Muscle layer of duodenum (tissue), 2 donors: ENCODE results near the gene CDHR4.

Experiments
- H3K27ac ChIP-seq: one replicate; pipeline ENCODE4 v1.7.0; 2013; ENCODE audit warnings: mild to moderate bottlenecking, low read length
- H3K27me3 ChIP-seq: one replicate; pipeline ENCODE4 v1.7.0; 2013; ENCODE audit warnings: low read depth, mild to moderate bottlenecking, control low read depth, low read length
- H3K36me3 ChIP-seq, 2 donors: one replicate each; pipeline ENCODE4 v1.7.0; 2013; ENCODE audit warnings: low read length in 2 of 2, control low read depth in 1 of 2, mild to moderate bottlenecking in 1 of 2; ENCODE audit not compliant: insufficient read depth in 2 of 2, control insufficient read depth in 1 of 2
- H3K4me1 ChIP-seq, 2 donors: one replicate each; pipeline ENCODE4 v1.7.0; 2013; ENCODE audit warnings: low read length in 2 of 2, mild to moderate bottlenecking in 2 of 2, control low read depth in 1 of 2, moderate library complexity in 1 of 2; ENCODE audit not compliant: insufficient read depth in 2 of 2, control insufficient read depth in 1 of 2
- H3K4me3 ChIP-seq, 2 donors: one replicate each; pipeline ENCODE4 v1.7.0; 2013; ENCODE audit warnings: low read length in 2 of 2, low read depth in 1 of 2, mild to moderate bottlenecking in 1 of 2
- H3K9me3 ChIP-seq, 2 donors: one replicate each; pipeline ENCODE4 v1.7.0; 2013; ENCODE audit warnings: low read length in 2 of 2, control low read depth in 1 of 2, mild to moderate bottlenecking in 1 of 2; ENCODE audit not compliant: control insufficient read depth in 1 of 2
- donor health status: healthy.

The CDHR4 gene

GRCh38 chr3:49775538-49775937 lies 24.1 kb downstream of the CDHR4 start:
- no peak overlapping the region for H3K4me3 ChIP-seq
- H3K9me3 ChIP-seq: no peaks in the 10 kb centered on the region
- no peaks in the 10 kb centered on the region for H3K27me3 ChIP-seq
- H3K27ac ChIP-seq: peak overlapping the region; percentile 9
- H3K4me1 ChIP-seq: peaks cover 6 to 17% of the 10 kb centered on the region in 2 donors
- peaks cover 0 to 6% of the 10 kb centered on the region in 2 donors for H3K36me3 ChIP-seq

DNA sequence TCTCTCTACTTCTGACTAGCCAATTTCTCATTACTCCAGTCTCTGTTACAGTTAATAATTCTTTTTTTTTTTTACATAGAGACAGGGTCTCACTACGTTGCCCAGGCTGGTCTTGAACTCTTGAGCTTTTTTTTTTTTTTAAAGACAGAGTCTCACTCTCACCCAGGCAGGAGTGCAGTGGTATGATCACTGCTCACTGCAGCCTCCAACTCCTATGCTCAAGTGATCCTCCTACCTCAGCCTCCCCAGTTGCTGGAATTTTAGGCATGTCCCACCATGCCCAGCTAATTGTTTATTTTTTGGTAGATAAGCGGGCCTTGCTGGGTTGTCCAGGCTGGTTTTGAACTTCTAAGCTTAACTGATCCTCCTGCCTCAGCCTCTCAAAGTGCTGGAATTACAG lies 27.0 kb downstream of the CDHR4 start:
- Histone ChIP-seq H3K27me3 (no peaks in the 10 kb centered on the region), H3K4me3 (no peak overlapping the region), H3K9me3 (no peaks in the 10 kb centered on the region), H3K27ac (no peak overlapping the region), H3K36me3 (peaks cover 3 to 6% of the 10 kb centered on the region in 2 donors), H3K4me1 (peaks cover 4 to 13% of the 10 kb centered on the region in 2 donors)

DNA sequence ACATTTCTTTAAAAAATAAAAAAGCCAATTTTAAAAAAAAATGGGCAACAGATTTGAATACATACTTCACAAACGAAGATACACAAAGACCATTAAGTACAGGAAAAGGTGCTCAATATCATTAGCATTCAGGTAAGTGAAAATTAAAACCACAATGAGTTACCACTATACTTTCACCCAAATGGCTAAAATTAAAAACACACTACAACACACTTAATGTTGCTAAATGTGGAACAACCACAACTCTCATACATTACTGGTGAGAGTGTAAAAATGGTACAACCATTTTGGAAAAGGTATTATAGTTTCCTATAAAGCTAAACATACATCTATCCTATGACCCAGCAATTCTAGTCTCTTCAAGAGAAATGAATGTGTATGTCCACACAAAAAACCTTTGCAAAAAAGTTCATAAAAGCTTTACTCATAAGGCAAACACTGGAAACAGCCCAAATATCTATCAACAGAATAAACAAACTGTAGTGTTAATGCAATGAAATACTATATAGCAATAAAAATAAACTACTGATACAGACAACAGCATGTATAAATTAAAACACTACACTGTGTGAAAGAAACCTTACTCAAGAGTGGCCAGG lies 28.2 kb downstream of the CDHR4 start:
- H3K27me3 ChIP-seq: no peaks in the 10 kb centered on the region
- peaks cover 4 to 13% of the 10 kb centered on the region in 2 donors for H3K4me1 ChIP-seq
- H3K36me3 ChIP-seq: peaks cover 0 to 3% of the 10 kb centered on the region in 2 donors
- no peak overlapping the region for H3K27ac ChIP-seq
- no peak overlapping the region for H3K4me3 ChIP-seq
- H3K9me3 ChIP-seq: no peaks in the 10 kb centered on the region

DNA sequence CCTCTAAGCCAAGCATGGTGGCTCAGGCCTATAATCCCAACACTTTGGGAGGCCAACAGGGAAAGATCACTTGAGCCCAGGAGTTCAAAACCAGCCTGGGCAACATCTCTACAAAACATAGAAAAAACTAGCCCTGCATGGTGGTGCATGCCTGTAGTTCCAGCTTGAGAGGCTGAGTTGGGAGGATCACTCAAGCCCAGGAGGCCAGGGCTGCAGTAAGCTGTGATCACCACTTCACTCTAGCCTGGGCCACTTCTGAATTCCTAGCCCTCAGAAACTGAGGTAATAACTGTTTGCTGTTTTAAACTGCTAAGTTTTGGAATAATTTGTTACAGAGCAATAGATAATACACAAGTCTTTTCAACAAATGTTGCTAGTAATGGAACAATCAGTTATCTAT lies 29.7 kb downstream of the CDHR4 start:
- Histone ChIP-seq H3K4me1 (peaks cover 0 to 4% of the 10 kb centered on the region in 2 donors), H3K27ac (no peak overlapping the region), H3K36me3 (peaks cover 0 to 3% of the 10 kb centered on the region in 2 donors), H3K4me3 (no peak overlapping the region), H3K9me3 (no peaks in the 10 kb centered on the region), H3K27me3 (no peaks in the 10 kb centered on the region)

DNA sequence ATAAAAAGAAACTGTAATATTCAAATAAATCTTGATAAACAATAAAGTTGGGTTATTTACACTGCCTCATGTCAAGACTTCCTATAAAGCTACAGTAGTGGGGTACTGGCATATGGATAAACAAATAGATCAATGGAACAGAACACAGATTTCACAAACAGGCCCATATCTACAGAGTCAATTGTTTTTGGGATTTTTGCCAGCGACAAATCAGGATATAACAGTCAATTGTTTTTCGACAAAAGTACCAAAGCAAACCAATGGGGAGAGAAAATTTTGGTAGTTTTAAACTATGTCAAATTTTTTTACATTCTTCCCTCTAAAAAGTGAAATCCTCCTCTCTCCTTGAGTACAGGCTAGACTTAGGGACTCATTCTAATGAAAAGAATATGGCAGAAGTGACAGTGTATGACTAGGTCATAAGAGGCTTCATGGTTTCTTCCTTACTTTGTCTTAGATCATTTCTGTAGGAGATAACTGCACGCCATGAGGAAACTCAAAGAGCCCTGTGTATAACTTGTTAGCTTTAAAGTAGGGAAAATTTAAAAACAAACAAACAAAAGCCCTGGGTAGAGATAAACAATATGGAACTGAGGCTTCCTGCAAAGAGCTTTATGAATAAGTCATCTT lies 30.3 kb downstream of the CDHR4 start:
- Histone ChIP-seq H3K4me3 (no peak overlapping the region), H3K9me3 (no peaks in the 10 kb centered on the region), H3K4me1 (no peaks in the 10 kb centered on the region), H3K27me3 (no peaks in the 10 kb centered on the region), H3K36me3 (peaks cover 0 to 3% of the 10 kb centered on the region in 2 donors), H3K27ac (no peak overlapping the region)

DNA sequence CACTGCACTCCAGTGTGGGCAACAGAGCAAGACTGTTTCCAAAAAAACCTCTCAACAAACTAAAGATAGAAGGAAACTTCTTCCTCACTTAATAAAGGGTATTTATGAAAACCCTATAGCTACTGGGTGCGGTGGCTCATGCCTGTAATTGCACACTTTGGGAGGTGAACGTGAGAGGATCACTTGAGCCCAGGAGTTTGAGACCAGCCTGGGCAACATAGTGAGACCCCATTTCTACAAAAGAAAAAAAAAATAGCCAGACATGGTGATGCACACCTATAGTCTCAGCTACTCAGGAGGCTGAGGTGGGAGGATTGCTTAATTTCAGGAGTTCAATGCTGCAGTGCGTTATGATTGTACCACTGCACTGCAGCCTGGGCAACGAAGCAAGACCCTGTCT lies 35.7 kb downstream of the CDHR4 start:
- Histone ChIP-seq H3K9me3 (no peaks in the 10 kb centered on the region), H3K36me3 (peaks cover 0 to 3% of the 10 kb centered on the region in 2 donors), H3K4me1 (no peaks in the 10 kb centered on the region), H3K27me3 (no peaks in the 10 kb centered on the region), H3K4me3 (no peak overlapping the region), H3K27ac (no peak overlapping the region)

GRCh38 chr3:49761661-49762060 lies 38.0 kb downstream of the CDHR4 start:
- no peaks in the 10 kb centered on the region for H3K27me3 ChIP-seq

DNA sequence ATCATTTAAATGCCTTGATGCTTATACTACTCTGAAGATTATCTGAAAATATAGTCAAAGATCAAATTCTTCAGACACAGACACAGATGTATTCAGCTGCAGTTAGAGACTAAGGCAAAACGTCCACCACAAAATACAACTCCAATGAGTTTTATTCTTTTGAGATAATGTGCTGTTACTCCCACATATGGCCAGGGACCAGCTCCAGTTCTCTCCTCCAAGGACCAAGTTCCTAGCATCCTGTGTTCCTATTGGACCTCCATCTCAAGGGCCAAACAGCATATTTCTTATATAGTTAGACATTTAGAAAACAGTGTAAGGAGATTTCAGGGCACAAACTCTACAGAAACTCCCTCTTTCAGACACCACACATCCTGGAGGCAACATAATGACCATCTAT lies 40.4 kb downstream of the CDHR4 start:
- Histone ChIP-seq H3K27me3 (no peaks in the 10 kb centered on the region), H3K4me1 (peaks cover 0 to 7% of the 10 kb centered on the region in 2 donors), H3K4me3 (no peak overlapping the region), H3K36me3 (peaks cover 0 to 3% of the 10 kb centered on the region in 2 donors), H3K27ac (no peak overlapping the region), H3K9me3 (no peaks in the 10 kb centered on the region)

More at GRCh38 chr3:49761661-49762060, 38.0 kb downstream of the CDHR4 start:
- Histone ChIP-seq H3K4me1 (peaks cover 0 to 7% of the 10 kb centered on the region in 2 donors), H3K9me3 (no peaks in the 10 kb centered on the region), H3K27ac (no peak overlapping the region), H3K4me3 (no peak overlapping the region), H3K36me3 (peaks cover 0 to 3% of the 10 kb centered on the region in 2 donors)

- Histone ChIP-seq H3K4me1 (peaks cover 0 to 17% of the 10 kb centered on the region in 2 donors), H3K27me3 (no peaks in the 10 kb centered on the region), H3K4me3 (no peak overlapping the region), H3K36me3 (peaks cover 0 to 3% of the 10 kb centered on the region in 2 donors), H3K27ac (no peak overlapping the region), H3K9me3 (no peaks in the 10 kb centered on the region)
Measured at GRCh38 chr3:49757197-49757596, 42.5 kb downstream of the CDHR4 start.

DNA sequence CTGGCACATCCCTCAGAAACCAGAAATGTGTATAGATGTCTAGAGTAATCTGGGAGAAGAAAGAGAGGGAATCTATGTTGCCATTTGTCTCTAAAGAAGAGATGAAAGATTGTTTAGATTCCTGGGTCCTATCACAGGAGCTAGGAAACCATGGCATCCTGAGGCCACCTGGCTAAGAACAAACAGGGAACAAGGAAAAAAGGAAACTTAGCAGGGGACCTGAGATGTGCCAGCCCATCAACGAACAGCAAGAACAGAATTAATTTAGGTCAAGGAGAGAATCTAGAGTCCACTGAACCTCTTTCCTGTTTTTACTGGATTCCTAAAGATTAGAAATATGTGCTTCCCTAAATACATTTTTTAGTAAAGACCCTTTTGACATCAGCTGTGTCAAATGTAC lies 43.6 kb downstream of the CDHR4 start:
- H3K27ac ChIP-seq: no peak overlapping the region
- no peak overlapping the region for H3K4me3 ChIP-seq
- H3K9me3 ChIP-seq: no peaks in the 10 kb centered on the region
- H3K4me1 ChIP-seq: peaks cover 0 to 17% of the 10 kb centered on the region in 2 donors
- no peaks in the 10 kb centered on the region for H3K27me3 ChIP-seq
- peaks cover 0 to 3% of the 10 kb centered on the region in 2 donors for H3K36me3 ChIP-seq

DNA sequence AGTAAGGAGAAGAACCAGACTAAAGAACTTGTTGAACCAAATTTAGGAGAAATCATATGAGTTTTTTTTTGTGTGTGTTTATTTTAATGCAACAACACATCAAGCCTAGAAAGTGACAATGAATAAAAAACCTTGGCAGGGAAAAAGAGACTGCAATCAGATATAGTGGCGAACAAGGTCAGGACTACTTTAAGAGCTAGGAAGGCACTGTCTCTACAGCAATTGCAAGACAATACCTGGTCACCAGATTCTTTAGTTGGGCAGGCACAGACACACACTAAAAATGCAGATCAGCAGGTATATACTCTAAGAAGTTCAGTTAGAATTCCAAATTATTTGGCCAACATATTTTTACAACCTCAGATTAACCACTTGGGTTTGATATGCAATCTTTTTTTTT lies 45.1 kb downstream of the CDHR4 start:
- H3K27ac ChIP-seq: no peak overlapping the region
- no peak overlapping the region for H3K4me3 ChIP-seq
- peaks cover 0 to 2% of the 10 kb centered on the region in 2 donors for H3K36me3 ChIP-seq
- no peaks in the 10 kb centered on the region for H3K27me3 ChIP-seq
- H3K4me1 ChIP-seq: peaks cover 0 to 17% of the 10 kb centered on the region in 2 donors
- H3K9me3 ChIP-seq: no peaks in the 10 kb centered on the region
